Body of pancreas (tissue), 4 donors: ENCODE measurements around the gene LRCH4.

Experiments
- POLR2A ChIP-seq, 3 donors: fragments of 450-650 bp; IDR thresholded peaks; one replicate each; pipeline ENCODE4 v1.6.1; 2016; ENCODE audit warnings: antibody characterized with exemption in 3 of 3, mild to moderate bottlenecking in 2 of 3
- TF ChIP-seq, protein P1 (sequence below), 7 experiments: fragments of 450-650 bp in 4 of 7; fragments of 200-600 bp in 3 of 7; sonication (generic) in 3 of 7; IDR thresholded peaks; one replicate each; pipeline ENCODE4 v1.5.1; 2016 to 2019; ENCODE audit warnings: antibody characterized with exemption in 7 of 7

DNA sequence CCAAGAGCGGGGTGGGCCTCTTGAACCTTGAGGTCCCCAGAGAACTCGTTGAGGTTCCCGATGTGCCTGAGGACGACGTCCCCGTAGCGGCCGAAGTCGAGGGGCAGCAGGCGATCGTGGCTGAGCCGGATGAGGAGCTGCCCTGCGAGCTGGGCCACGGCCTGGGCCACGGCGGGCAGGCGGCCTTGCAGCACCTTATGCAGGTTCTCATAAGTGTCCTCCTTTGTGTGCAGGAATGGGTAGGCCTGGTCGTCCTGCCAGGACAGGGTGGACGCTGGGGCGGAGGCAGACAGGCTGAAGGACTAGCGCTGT, 41.3 kb upstream of the LRCH4 start:
- TF ChIP-seq, protein P1, sequence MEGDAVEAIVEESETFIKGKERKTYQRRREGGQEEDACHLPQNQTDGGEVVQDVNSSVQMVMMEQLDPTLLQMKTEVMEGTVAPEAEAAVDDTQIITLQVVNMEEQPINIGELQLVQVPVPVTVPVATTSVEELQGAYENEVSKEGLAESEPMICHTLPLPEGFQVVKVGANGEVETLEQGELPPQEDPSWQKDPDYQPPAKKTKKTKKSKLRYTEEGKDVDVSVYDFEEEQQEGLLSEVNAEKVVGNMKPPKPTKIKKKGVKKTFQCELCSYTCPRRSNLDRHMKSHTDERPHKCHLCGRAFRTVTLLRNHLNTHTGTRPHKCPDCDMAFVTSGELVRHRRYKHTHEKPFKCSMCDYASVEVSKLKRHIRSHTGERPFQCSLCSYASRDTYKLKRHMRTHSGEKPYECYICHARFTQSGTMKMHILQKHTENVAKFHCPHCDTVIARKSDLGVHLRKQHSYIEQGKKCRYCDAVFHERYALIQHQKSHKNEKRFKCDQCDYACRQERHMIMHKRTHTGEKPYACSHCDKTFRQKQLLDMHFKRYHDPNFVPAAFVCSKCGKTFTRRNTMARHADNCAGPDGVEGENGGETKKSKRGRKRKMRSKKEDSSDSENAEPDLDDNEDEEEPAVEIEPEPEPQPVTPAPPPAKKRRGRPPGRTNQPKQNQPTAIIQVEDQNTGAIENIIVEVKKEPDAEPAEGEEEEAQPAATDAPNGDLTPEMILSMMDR (IDR thresholded peaks at IDR 0.05) = no peak
- TF ChIP-seq POLR2A (IDR thresholded peaks at IDR 0.05) = no peak
